ENCODE results near the gene CD47. TPM values are rescaled to one million over a fixed set of nuclear protein-coding genes. Genes with fewer than 3 reads are reported as not detected.

Gene CD47
- polyA plus RNA-seq, 1 donor = 45.8 TPM

- no peak for DNase-seq
Observed at GRCh38 chr3:108114423-108115065, 23.7 kb upstream of the CD47 start.

GRCh38 chr3:108113975-108114374 lies 23.1 kb upstream of the CD47 start:
- no peak for DNase-seq

GRCh38 chr3:108110934-108111333 lies 20.1 kb upstream of the CD47 start:
- DNase-seq = no peak

GRCh38 chr3:108108416-108108815 lies 17.6 kb upstream of the CD47 start:
- DNase-seq = no peak

GRCh38 chr3:108106449-108106848 lies 15.6 kb upstream of the CD47 start:
- no peak for DNase-seq

- DNase-seq = no peak
Observed at GRCh38 chr3:108106031-108106430, 15.2 kb upstream of the CD47 start.

- peak; percentile 29 for DNase-seq
Observed at GRCh38 chr3:108103886-108104797, 13.3 kb upstream of the CD47 start.

- DNase-seq = no peak
Observed at GRCh38 chr3:108103040-108103751, 12.4 kb upstream of the CD47 start.

- DNase-seq = no peak
Observed at GRCh38 chr3:108102420-108103039, 11.7 kb upstream of the CD47 start.

- DNase-seq = no peak
Observed at GRCh38 chr3:108100906-108101660, 10.3 kb upstream of the CD47 start.

- no peak for DNase-seq
Observed at GRCh38 chr3:108099679-108100428, 9.0 kb upstream of the CD47 start.

GRCh38 chr3:108099244-108099643 lies 8.4 kb upstream of the CD47 start:
- no peak for DNase-seq

GRCh38 chr3:108098003-108098370 lies 7.2 kb upstream of the CD47 start:
- DNase-seq = no peak

GRCh38 chr3:108097322-108098002 lies 6.6 kb upstream of the CD47 start:
- DNase-seq = no peak

GRCh38 chr3:108096532-108097321 lies 5.9 kb upstream of the CD47 start:
- no peak for DNase-seq

- no peak for DNase-seq
Observed at GRCh38 chr3:108093616-108094015, 2.8 kb upstream of the CD47 start.

- DNase-seq = no peak
Observed at GRCh38 chr3:108093021-108093420, 2.2 kb upstream of the CD47 start.

GRCh38 chr3:108092501-108092900 lies 1.7 kb upstream of the CD47 start:
- DNase-seq = no peak

GRCh38 chr3:108091498-108092250 lies 843 bp upstream of the CD47 start:
- DNase-seq = no peak
